HuH-7.5 (cell line): ENCODE measurements around the gene ELN.

Experiments used
- DNase-seq: peaks from one replicate; pipeline ENCODE4 v3.0.0; 2011; ENCODE audit warnings: low spot score

The ELN gene

GRCh38 chr7:74097937-74098614 lies 70.1 kb downstream of the ELN start:
- DNase-seq, result no peak

DNA sequence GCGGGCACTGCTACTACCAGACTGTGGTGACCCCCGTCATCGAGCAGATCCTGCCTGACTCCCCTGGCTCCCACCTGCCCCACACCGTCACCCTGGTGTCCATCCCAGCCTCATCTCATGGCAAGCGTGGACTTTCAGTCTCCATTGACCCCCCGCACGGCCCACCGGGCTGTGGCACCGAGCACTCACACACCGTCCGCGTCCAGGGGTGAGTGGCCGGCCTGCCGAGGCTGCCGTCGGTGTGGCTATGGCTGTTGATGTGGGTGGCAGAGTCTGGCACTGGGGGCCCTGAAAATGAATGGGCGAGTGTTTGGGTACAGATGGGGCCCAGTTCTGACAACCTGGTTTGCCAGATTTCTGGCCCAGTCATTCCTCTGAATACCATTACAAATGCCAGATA lies 71.1 kb downstream of the ELN start:
- no peak for DNase-seq

DNA sequence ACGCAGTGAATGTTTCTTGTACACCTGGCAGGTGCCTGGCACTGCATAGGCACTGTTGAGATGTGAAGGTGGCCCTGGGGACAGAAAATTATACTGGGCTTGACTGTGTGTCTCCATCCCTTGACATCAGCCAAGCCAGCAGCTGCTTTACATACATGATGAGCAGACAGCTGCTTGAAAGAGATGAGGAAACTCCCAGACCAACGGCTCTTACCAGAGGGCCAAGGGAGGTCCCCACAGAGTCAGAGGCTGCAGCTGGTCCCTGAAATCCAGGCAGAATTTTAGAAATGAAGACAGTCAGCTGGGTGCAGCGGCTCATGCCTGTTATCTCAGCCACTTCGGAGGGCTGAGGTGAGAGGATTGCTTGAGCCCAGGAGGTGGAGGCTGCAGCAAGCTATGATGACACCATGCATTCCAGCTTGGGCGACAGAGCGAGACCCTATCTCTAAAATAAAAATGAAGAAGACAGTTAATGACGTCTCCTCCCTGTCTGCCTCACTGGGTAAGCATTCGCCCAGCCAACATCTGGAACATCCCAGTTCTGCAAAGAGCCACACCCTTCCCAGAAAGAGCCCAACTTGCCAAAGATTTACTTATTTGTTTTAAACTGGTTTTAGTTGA lies 73.2 kb downstream of the ELN start:
- no peak for DNase-seq

DNA sequence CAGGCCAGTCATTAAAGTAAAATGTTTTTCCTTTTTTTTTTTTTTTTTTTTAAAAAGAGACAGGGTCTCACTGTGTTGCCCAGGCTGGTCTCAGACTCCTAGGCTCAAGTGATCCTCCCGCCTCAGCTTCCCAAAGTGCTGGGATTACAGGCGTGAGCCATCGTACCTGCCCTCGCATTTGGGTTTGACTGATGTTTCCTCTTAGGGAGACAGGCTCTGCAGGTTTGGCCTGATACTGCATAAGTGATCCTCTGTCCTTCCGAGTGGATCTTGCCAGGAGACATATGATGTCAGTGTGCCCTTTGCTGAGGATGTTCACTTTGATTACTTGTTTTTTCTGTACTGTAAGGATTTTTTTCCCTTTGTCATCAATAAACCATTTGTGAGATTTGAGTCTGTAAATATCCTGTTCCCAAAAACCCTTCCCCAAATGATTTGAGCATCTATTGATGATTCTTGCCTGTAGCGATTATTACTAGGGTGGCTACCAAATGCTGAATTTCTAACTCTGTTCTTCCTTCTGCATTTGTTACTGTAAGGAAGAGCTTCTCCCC lies 75.3 kb downstream of the ELN start:
- DNase-seq, result no peak

GRCh38 chr7:74104702-74105101 lies 76.7 kb downstream of the ELN start:
- no peak for DNase-seq

- no peak for DNase-seq
Observed at GRCh38 chr7:74105992-74106391, 78.0 kb downstream of the ELN start.

GRCh38 chr7:74106846-74107245 lies 78.9 kb downstream of the ELN start:
- DNase-seq, result no peak

GRCh38 chr7:74115326-74115725 lies 87.4 kb downstream of the ELN start:
- DNase-seq, result no peak

GRCh38 chr7:74116356-74116755 lies 88.4 kb downstream of the ELN start:
- no peak for DNase-seq
